Forelimb muscle (tissue), 1 donor: ENCODE results near the gene ROBO1. TPM values are rescaled to one million over a fixed set of nuclear protein-coding genes. Genes with fewer than 3 reads are reported as not detected.

ENCODE experiments used
- DNase-seq: peaks from one replicate; pipeline ENCODE4 v3.0.0-alpha.2; 2013; ENCODE audit warnings: low read depth
- polyA plus RNA-seq: library from polyadenylated mRNA; unstranded; fragments of 120-200 nt; gene quantifications from one replicate; pipeline ENCODE4 v1.2.1, GENCODE V29; 2013; ENCODE audit not compliant: insufficient read length

Gene ROBO1
- polyA plus RNA-seq, 1 donor = 35.9 TPM

- DNase-seq = no peak
Observed at GRCh38 chr3:78847203-78847602, 920.6 kb downstream of the ROBO1 start.

GRCh38 chr3:78846718-78847117 lies 921.1 kb downstream of the ROBO1 start:
- DNase-seq = peak; percentile 41

GRCh38 chr3:78845605-78846004 lies 922.2 kb downstream of the ROBO1 start:
- no peak for DNase-seq

- no peak for DNase-seq
Observed at GRCh38 chr3:78844307-78844706, 923.5 kb downstream of the ROBO1 start.

- no peak for DNase-seq
Observed at GRCh38 chr3:78839693-78840092, 928.1 kb downstream of the ROBO1 start.

GRCh38 chr3:78838362-78838761 lies 929.4 kb downstream of the ROBO1 start:
- no peak for DNase-seq

GRCh38 chr3:78834910-78835309 lies 932.9 kb downstream of the ROBO1 start:
- DNase-seq = peak; percentile 44

- no peak for DNase-seq
Observed at GRCh38 chr3:78832785-78833204, 935.0 kb downstream of the ROBO1 start.

- DNase-seq = no peak
Observed at GRCh38 chr3:78831446-78831972, 936.3 kb downstream of the ROBO1 start.

- no peak for DNase-seq
Observed at GRCh38 chr3:78830470-78830869, 937.3 kb downstream of the ROBO1 start.

- DNase-seq = no peak
Observed at GRCh38 chr3:78827618-78828017, 940.2 kb downstream of the ROBO1 start.

GRCh38 chr3:78825858-78826215 lies 942.0 kb downstream of the ROBO1 start:
- no peak for DNase-seq

- no peak for DNase-seq
Observed at GRCh38 chr3:78825118-78825857, 942.5 kb downstream of the ROBO1 start.

GRCh38 chr3:78823859-78824258 lies 943.9 kb downstream of the ROBO1 start:
- DNase-seq = no peak

GRCh38 chr3:78823434-78823833 lies 944.4 kb downstream of the ROBO1 start:
- DNase-seq = no peak

GRCh38 chr3:78822726-78823125 lies 945.1 kb downstream of the ROBO1 start:
- no peak for DNase-seq

GRCh38 chr3:78820542-78820941 lies 947.3 kb downstream of the ROBO1 start:
- DNase-seq = no peak

GRCh38 chr3:78818161-78818985 lies 949.4 kb downstream of the ROBO1 start:
- no peak for DNase-seq

GRCh38 chr3:78814893-78815562 lies 952.8 kb downstream of the ROBO1 start:
- DNase-seq = no peak

GRCh38 chr3:78812166-78812565 lies 955.6 kb downstream of the ROBO1 start:
- no peak for DNase-seq

- DNase-seq = peak; percentile 97
Observed at GRCh38 chr3:78809966-78810365, 957.8 kb downstream of the ROBO1 start.
